HL-60 (cell line): ENCODE data around the gene IGSF6.

ENCODE experiments used
- DNase-seq, 2 experiments: peaks; one replicate each; pipeline ENCODE4 v3.0.0-alpha.2; 2010 to 2020; ENCODE audit warnings: low read depth in 1 of 2, low spot score in 1 of 2
- H3K27ac ChIP-seq: fragments of 250-450 bp; sonication (Bioruptor Pico); replicated peaks from 2 replicates; pipeline ENCODE4 v1.5.1; 2020; ENCODE audit warnings: mild to moderate bottlenecking, moderate library complexity
- H3K27me3 ChIP-seq: fragments of 250-450 bp; sonication (Bioruptor Pico); 2 replicates; pipeline ENCODE4 v1.5.1; 2021; ENCODE audit warnings: mild to moderate bottlenecking, moderate library complexity; ENCODE audit not compliant: insufficient read depth, poor library complexity, severe bottlenecking
- H3K4me3 ChIP-seq: replicated peaks from 2 replicates; pipeline ENCODE4 v1.5.1; 2011; ENCODE audit warnings: mild to moderate bottlenecking, control low read depth, low read length; ENCODE audit not compliant: insufficient read depth
- GABPA ChIP-seq: IDR thresholded peaks from 2 replicates; pipeline ENCODE4 v1.6.1; 2012; ENCODE audit warnings: low read depth
- POLR2AphosphoS5 ChIP-seq: IDR thresholded peaks from 2 replicates; pipeline ENCODE4 v1.6.1; 2012; ENCODE audit warnings: low read depth
- SPI1 ChIP-seq: IDR thresholded peaks from 2 replicates; pipeline ENCODE4 v1.6.1; 2012; ENCODE audit warnings: low read depth, mild to moderate bottlenecking, borderline replicate concordance
- TF ChIP-seq, protein P1 (sequence below): IDR thresholded peaks from one replicate; pipeline ENCODE4 v1.5.1; 2011; ENCODE audit warnings: low read length, control low read depth, inconsistent platforms; ENCODE audit not compliant: insufficient read depth
- TF ChIP-seq, protein P2 (sequence below): IDR thresholded peaks from 2 replicates; pipeline ENCODE4 v1.6.1; 2012; ENCODE audit warnings: low read depth; ENCODE audit not compliant: insufficient replicate concordance

Gene IGSF6

DNA sequence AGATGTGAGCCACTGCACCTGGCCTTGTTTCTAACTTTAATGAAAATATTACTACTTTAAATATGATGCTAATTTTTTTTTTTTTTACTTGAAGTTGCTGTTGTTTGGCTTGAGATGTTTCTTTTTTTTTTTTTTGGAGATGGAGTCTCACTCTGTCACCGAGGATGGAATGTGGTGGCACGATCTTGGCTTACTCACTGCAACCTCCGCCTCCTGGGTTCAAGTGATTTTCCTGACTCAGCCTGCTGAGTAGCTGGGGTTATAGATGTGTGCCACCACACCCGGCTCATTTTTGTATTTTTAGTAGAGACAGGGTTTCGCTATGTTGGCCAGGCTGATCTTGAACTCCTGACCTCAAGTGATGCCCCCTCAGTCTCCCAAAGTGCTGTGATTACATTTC, 23.6 kb downstream of the IGSF6 start:
- Histone ChIP-seq H3K27me3 (no peaks in the 10 kb centered on the region), H3K4me3 (no peak overlapping the region), H3K27ac (no peak overlapping the region)
- no peak for DNase-seq
- TF ChIP-seq GABPA (no peak), POLR2AphosphoS5 (no peak), SPI1 (no peak)
- TF ChIP-seq, protein P1, sequence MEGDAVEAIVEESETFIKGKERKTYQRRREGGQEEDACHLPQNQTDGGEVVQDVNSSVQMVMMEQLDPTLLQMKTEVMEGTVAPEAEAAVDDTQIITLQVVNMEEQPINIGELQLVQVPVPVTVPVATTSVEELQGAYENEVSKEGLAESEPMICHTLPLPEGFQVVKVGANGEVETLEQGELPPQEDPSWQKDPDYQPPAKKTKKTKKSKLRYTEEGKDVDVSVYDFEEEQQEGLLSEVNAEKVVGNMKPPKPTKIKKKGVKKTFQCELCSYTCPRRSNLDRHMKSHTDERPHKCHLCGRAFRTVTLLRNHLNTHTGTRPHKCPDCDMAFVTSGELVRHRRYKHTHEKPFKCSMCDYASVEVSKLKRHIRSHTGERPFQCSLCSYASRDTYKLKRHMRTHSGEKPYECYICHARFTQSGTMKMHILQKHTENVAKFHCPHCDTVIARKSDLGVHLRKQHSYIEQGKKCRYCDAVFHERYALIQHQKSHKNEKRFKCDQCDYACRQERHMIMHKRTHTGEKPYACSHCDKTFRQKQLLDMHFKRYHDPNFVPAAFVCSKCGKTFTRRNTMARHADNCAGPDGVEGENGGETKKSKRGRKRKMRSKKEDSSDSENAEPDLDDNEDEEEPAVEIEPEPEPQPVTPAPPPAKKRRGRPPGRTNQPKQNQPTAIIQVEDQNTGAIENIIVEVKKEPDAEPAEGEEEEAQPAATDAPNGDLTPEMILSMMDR, result no peak
- TF ChIP-seq, protein P2, sequence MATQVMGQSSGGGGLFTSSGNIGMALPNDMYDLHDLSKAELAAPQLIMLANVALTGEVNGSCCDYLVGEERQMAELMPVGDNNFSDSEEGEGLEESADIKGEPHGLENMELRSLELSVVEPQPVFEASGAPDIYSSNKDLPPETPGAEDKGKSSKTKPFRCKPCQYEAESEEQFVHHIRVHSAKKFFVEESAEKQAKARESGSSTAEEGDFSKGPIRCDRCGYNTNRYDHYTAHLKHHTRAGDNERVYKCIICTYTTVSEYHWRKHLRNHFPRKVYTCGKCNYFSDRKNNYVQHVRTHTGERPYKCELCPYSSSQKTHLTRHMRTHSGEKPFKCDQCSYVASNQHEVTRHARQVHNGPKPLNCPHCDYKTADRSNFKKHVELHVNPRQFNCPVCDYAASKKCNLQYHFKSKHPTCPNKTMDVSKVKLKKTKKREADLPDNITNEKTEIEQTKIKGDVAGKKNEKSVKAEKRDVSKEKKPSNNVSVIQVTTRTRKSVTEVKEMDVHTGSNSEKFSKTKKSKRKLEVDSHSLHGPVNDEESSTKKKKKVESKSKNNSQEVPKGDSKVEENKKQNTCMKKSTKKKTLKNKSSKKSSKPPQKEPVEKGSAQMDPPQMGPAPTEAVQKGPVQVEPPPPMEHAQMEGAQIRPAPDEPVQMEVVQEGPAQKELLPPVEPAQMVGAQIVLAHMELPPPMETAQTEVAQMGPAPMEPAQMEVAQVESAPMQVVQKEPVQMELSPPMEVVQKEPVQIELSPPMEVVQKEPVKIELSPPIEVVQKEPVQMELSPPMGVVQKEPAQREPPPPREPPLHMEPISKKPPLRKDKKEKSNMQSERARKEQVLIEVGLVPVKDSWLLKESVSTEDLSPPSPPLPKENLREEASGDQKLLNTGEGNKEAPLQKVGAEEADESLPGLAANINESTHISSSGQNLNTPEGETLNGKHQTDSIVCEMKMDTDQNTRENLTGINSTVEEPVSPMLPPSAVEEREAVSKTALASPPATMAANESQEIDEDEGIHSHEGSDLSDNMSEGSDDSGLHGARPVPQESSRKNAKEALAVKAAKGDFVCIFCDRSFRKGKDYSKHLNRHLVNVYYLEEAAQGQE, result no peak

DNA sequence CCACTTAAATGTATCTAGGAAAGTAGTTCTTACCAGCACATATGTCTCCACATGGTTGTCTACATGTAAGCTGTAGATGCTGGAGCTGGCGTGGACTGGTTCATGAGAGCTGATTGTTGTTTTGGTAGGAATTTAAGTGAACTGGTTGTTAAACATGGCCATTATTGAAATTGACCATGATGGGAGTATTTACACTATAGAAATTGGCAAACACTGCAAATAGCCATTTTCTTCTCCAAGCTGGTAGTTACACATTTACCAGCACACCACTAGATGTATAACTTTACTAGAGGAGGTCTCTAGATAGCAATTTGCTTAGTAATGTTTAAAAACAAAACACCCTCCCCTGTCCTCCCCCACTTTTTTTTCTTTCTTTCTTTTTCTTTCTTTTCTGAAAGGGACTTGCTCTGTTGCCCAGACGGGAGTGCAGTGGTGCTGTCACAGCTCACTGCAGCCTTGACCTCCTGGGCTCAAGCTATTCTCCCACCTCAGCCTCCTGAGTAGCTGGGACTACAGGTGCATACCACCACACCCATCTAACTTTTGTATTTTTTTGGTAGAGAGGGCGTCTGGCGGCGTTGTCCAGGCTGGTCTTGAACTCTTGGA, 24.2 kb downstream of the IGSF6 start:
- TF ChIP-seq, protein P1, result no peak
- TF ChIP-seq, protein P2, result no peak
- TF ChIP-seq POLR2AphosphoS5 (no peak), SPI1 (no peak), GABPA (no peak)
- no peak overlapping the region for H3K27ac ChIP-seq
- no peaks in the 10 kb centered on the region for H3K27me3 ChIP-seq
- no peak for DNase-seq
- H3K4me3 ChIP-seq, result no peak overlapping the region

DNA sequence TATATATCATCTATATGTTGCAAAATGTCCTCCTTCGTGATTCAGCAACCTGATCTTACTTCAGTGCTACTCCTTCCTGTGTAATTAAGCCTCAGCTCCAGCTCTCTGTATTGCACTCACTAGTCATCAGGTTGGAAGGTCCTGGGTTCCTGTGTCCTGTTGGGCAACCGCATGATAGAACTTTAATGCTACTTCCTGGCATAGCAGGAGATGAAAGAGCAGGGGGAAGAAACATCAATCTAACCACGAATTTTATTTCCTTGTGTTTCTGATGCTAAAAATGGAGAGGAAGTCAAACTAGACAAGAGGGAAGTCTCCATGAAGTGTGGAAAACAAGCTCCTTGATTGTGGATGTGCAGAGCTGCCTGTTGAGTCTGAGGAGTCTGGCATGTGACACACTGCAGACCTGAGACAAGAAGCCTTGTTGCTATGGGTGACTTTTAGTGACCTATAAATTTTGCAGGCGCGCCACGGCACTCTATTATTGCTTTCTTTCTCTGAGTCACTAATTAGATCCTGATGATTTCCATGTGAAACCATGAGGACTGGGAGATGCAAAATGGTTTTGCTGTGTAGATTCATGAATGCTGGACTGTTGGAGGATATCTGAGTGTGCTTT, 25.6 kb downstream of the IGSF6 start:
- peak overlapping the region; percentile 60 for H3K27ac ChIP-seq
- TF ChIP-seq GABPA (no peak), POLR2AphosphoS5 (peak; percentile 49; the same call in 1 of the 2 replicates), SPI1 (peak; percentile 76; the same call in 1 of the 2 replicates)
- TF ChIP-seq, protein P2, result peak; percentile 17
- TF ChIP-seq, protein P1, result no peak
- DNase-seq, result peak; percentile 94 to 98
- H3K27me3 ChIP-seq, result no peaks in the 10 kb centered on the region
- H3K4me3 ChIP-seq, result no peak overlapping the region
